HG02870 (cell line): ENCODE data around the gene ONECUT3.
"Not testable (repeated sequence)": the region's sequence is repeated elsewhere in the genome, so short reads cannot be mapped to it uniquely, and the experiment has no call there.

ENCODE experiments used
- ATAC-seq: cut with Tn5 transposase; IDR thresholded peaks from one replicate; pipeline ENCODE4 v1.9.1; 2021; ENCODE audit warnings: mild to moderate bottlenecking, moderate library complexity; ENCODE audit not compliant: unreplicated experiment

ONECUT3 gene

DNA sequence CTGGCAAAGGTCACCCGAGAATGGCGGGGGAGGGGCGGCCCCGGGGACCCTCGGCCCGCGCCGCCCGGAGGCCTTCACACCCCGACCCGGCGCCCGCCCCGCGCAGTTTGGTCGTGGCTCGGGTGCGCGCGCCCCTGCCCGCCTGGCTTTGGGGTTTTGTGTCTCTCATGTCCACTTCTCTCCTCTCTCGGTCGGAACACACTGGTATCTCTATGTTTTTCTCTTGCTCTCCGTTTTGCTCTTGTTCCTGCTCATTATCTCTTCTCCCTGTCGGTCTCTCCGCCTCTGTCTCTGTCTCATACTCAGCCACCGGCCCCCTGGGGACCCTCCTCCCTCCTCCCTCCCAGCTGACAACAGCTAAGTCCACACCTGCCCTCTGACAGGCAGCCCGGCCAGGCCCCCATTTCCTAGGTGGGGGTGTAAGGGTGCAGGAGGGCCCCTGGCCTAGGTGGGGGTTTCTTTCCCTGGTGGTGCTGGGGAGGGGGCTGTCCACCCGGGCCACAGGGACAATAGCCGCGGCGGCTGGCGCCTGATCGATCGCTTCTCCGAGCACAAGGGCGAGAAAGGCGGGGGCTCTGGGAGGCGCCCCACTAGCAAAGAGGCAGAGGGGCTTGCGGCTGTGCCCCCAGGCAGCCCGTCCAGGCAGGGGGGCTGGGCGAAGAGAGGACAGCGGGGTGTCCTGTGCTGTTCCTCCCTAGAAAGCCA is 2.3 kb downstream of the ONECUT3 start:
- ATAC-seq = no peak

DNA sequence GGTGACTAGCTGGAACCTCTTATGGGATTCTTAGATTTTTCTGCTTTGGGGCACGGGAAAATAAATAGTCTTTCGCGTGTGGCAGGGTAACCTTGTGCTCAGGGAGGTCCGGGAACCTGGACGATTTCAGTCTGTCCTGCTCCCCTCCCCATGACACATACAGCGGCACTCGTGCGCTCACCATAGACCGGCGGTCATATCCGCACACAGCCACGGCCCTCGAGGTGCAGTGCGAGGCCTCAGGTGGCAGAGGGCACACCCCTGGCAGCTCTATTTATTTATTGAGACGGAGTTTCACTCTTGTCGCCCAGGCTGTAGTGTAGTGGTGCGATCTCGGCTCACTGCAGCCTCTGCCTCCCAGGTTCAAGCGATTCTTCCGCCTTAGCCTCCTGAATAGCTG is 3.0 kb downstream of the ONECUT3 start:
- no peak for ATAC-seq

DNA sequence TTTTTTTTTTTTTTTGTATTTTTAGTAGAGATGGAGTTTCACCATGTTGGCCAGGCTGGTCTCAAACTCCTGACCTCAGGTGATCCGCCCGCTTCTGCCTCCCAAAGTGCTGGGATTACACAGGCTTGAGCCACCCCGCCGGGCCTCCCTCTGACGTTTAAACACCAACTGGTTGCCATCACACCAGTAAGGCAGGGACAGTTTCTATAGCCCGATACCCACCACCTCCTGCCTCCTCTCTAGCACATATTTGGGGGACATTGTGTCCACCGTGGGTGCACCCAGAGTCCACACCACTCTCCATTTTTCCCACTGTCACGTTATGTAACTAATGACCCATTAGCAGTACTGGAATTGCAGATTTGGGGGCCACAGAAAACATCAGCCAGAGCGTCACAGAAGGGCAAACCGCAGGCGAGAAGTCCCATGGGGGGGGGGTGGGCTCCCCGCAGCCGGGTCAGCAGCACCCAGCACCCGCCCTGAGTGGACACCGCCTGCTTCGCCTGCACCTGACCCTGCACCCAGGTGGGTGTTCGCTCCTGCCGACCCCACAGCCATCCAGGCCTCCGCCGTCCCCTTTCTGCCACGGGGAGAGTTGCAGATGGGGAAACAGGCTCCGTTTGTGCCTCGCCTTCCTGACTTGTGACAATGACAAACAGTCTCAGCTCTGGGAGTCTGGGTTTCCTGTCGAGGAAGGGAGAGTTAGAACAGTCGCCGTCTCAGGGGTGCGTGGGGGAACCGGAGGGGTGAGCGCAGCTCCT is 3.6 kb downstream of the ONECUT3 start:
- no peak for ATAC-seq

DNA sequence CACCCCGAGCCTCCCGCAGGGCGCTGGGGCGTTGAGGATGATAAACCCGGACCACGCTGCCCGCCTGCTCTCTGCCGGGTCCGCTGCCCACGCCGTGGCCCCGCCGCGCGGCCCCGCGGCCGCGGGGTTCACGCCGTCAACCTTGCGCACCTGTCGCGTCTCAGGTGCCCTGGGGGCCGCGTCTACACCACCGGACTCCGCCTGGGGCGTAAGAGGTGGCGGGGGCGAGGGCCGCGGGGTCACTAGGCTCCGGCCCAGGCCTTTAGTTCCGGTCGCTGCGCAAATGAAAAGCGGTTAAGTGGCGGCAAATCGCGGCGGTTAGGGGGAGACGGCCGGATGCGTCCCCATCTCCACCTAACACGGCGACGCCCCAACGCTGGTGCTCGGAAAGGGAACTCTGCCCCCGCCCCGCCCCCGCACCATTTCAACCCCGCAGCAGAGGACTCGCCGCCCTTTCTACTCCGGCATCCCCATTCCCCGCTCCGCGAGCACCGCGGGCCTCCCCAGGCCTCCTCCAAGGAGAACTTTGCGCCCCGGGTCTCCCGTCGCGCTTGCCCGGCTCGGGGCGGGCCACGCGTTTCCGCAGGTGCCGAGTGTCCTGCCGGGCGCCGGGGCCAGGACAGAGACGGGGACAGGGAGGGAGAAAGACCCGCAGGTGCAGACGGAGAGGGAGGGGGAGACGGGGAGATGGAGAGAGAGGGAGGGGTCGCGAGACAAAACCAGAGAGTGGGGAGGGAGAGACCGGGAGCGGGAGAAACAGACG is 4.3 kb downstream of the ONECUT3 start:
- ATAC-seq = no peak

DNA sequence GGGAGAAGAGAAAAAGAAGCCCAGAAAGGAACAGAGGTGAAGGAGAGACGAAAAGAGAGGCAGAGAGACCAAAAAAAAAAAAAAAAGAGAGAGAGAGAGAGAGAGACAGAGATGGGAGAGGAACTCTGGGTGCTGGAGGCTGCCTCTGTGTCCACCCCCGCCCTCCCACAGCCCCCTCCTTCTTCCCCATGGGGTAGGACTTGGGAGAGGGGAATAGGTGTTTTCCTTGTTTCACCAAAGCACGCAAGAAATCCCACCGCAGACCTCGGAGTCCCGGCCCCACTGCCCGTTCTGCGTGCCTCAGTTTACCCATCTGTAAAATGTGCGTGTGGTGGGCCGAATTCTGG is 4.9 kb downstream of the ONECUT3 start:
- no peak for ATAC-seq

DNA sequence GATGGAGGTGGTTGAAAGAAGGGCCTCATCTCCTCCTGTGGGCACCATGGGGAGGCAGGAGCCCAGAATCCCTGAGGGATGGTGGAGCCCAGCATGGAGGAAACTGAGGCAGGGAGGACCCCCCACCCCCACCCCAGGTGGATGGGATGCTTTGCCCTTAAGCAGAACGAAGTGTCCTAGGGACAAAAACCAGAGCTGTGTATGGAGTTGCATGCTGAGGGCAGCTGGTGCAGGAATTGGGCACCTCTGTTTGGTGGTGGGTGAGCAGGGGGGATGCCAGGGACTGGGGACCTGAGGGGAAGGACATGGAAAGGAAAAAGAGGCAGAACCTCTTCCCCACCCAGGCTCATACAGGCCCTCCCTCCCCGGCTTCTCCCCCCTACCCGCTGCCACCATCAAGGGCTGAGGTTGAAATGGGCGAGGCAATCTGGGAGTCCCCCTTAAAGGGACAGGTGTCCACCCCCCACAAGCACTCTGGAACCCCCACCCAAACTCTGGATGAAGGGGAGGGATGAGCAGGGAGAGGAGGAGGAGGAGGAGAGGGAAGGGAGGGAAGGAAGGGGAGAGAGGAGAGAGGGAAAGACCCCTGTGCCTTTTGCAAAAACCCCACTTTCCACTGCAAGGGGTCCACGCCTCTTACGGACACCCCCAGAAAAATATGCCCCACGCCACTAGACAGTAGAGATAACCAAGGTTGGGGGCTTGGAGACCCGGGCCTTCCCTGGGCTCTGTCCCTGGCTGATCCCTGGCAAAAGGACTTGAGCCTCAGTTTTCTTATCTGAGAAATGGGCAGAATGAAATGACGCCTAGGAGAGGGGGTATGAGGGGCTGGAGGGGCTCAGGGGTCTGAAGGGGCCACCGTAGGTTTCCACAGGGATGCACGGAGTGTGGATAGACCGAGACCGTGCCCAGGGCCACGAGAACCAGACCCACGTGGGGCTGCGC is 5.9 kb downstream of the ONECUT3 start:
- ATAC-seq = no peak

DNA sequence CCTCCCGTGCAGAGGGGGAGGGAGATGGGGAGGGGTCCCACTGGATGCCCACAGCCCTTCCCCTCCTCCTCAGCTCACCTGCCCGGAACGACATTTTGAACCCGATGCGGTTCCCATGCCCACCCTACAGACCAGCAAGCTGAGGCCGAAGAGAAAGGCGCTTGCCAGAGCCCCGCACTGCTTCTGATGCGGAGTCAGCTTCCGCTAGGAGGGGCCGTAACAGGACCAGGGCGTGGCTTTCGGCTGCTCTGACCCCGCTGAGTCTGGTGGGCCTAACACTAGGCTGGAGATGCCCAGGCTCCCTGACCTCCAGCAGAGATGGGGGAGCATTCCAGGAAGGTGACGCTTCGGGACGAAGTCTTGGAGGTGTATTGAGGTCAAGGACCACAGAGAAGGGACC is 6.7 kb downstream of the ONECUT3 start:
- no peak for ATAC-seq

DNA sequence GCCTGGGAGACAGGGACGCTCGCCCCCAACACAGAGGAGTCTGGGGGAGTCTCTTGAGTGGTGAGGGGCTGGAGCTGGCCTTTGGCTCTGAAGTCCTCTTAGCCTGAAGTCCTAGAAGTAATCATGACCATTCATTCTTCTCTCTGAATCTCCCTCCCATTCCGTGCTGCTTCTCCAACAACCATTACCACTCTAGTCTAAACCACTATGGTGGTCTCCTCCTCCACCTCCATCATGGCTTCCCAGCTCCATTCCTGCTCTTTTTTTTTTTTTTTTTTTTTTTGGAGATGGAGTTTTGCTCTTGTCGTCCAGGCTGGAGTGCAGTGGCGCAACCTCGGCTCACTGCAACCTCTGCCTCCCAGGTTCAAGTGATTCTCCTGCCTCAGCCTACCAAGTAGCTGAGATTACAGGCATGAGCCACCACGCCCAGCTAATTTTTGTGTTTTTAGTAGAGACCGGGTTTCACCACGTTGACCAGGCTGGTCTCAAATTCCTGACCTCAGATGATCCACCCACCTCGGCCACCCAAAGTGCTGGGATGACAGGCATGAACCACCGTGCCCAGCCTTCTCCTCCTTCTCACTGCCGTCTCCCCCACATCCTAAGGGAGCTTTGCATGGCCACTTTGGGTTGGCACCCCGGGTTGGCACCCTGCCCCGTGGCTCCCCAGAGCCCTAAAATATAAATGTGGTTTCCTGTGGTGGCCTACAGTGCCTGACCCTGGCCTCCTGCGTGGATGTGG is 7.7 kb downstream of the ONECUT3 start:
- ATAC-seq = not testable (repeated sequence)

DNA sequence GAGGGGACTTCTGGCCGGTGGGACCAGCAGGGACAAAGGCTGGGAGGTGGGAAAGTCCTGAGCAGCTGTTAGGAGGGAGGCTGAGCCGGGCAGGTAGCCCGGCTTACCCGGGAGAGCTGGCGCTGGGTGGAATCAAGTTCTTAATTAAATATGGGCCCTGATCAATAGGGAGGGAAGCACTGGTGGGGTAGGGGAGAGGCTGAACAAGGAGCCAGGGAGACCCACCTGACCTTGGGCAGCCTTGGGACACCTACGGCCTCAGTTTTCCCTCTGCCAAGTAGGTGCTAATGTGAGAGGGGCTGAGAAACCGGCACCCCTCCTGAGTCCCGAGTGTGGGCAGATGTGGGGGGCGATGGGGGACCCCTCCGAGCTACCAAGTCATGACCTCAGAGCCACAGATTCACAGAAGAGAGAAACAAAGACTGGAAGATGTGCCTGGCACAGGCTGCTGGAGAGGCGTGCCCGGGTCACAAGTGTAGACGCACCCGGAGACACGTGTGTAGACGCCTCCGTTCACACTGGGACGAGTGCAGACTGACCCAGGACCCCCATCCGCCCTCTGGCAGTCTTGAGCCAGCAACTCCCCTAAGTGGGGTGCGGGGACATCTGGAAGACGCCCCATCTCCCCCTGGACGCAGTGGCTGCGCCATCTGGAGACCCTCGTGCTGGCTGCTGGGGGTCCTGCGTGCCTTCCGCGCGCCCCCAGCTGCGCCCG is 8.4 kb downstream of the ONECUT3 start:
- ATAC-seq = no peak

DNA sequence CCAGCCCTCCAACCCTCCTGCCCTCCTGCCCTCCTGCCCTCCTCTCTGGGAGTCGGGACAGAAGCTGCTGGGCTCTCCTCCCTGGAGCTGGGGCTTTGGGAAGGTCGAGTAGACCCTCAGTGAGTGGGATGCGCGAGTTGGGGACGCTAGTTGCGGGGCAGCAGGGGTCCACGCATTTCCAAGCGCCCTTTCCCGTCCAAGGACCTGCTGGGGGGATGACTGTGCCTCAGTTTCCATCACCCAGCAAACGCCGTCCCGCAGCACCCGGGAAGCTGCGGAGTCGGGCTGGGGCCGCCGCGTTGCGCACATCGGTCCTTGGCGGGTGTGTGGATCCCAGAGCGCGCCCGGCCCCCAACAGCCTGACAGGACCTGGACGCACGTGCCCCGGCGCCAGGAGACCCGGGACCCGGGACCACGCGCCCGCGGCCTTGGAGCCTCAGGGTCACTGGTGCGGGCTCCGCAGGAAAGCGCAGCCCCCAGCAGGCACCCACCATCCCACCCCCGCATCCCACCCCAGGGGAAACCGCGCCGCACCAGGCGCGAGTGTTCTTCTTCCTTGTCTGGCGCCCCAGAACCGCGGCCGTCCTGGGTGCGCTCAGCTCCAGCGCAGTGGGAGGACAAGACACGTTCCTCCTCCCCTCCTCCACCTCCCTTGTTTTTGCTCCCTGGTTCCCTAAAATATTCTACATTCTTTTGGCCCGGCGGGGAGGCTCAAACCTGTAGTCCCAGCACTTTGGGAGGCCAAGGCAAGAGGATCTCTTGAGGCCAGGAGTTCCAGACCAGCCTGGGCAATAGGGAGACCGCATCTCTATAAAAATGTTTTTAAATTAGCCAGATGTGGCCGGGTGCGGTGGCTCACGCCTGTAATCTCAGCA is 9.2 kb downstream of the ONECUT3 start:
- no peak for ATAC-seq

DNA sequence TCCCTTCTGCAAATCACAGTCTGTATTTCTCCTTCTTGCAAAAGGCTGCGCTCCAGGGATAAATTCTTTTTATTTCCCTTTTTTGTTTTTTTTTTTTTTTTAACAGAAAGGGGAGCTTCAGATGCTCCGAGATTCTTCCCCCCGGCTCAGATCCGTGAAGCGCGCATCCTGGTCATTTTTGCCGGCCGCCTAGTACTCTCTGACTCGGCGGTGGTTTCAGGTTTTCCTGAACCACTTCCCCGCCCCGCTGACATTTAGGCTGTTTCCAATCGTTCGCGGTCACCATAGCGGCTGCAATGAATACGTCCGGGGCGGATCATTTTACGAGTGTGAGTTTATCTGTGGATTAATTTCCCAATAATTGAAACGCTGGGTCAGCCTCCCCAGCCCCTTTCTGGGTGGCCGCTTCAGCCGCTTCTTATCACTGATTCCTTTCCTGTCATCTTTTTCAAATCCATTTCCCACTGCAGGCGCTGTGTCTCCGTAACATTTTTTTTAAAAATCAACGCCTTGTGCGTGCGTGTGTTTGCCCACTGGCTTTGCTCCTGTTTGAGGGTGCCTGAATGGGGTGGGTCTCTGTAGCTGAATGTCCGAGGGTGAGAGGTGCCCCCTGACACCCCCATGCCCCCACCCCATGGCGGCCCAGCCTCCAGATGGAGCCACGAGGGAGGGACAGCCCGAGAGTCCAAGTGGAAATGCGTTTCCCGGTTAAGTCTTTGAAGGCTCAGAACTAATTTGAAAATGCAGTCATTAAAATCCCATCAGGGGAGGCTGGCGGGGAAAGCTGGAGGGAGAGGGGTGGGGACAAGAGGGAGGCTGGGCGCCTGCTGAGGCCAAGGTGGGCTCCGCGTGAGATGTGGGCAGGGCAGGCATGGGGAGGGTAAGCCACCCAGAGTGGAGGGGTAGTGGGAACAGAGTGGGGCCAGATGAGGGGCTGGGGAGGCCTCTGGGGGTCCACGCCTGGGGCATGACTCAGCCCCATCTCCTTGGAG is 10.6 kb downstream of the ONECUT3 start:
- ATAC-seq = no peak

DNA sequence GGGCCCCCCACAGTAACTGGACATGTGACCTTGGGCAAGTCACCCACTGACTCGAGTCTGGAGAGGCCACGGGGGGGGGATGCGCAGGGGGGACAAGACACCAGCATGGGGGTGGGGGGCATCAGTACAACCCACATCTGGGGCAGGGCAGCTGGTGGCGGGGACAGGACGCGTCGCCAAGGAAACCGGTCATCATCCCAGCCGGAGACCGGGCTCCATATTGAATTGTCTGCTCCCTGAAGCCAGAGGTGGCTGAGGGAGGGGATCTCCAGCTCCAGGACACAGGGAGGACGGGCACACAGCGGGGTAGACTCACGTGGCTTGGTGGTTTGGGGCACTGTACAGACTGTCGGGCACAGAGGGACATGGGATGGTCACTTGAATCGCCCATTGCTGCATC is 11.4 kb downstream of the ONECUT3 start:
- no peak for ATAC-seq

DNA sequence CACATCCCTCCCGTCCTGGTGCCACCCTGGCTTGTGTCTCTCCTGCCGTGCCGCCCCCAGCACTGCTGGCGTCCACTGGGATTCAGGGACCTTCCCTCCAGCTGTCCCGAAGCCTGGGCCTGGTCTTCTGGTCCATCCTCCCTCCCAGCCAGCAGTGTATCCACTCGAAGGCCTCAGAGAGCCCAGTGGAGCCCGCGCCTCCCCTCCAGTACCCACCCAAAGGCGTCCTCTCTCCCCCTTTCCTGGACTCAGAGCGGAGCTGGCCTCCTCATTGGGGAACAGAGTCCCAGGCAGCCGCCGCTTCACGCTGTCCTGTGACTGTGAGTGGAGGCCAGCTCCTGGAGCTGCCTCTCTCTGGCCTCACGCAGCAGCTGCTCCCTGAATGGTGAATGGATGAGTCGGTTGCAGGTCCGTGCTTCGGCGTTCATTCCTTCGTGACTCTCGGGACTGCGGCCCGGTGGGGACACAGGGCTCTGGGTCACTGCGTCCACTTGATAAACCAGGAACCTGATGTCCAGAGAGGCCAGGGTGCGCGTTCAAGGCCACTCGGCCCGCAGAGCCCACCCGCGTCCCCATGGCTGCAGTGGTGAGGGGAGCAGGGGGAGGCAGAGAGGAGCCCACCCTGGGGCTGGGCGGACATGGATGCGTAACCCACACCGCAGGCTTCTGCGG is 12.1 kb downstream of the ONECUT3 start:
- no peak for ATAC-seq

DNA sequence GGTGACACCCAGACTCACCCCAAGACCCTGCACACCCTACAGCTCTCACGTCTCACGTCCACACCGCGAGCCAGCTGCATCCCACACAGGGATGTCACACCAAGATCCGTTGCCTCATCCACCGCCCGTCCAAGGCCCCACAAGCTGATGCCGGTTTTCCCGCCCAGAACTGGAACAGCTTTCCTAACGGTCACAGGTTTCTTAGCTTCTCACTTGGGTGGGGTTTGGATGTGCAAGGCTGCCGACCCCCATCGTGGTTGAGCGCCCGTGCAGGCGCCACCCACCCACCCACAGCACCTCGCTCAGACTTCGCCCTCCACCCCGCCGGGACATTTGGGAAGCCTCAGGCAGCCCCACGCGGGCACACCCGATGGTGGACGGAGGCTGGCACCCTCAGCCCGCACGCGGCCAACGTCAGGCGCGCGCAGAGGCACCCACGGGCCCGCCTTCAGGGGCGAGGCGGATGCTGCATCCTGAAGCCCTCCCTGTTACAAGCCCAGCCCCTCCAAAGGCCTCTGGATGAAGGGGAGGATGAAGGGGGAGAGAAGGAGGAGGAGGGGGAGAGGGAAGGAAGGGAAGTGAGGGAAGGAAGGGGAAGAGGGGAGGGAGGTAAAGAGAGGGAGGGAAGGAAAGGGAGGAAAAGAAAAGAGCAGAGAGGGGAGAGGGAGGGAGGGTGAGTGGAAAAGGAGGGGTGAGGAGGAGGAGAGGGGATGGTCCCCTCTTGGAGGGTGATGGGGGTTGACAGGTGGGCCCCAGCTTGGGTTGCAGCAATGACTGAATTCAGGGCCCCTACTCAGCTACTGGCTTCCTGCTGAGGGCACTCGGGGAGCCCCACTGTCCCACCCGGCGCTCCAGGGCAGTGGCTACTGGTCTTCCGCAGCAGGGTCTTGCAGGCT is 12.8 kb downstream of the ONECUT3 start:
- no peak for ATAC-seq

DNA sequence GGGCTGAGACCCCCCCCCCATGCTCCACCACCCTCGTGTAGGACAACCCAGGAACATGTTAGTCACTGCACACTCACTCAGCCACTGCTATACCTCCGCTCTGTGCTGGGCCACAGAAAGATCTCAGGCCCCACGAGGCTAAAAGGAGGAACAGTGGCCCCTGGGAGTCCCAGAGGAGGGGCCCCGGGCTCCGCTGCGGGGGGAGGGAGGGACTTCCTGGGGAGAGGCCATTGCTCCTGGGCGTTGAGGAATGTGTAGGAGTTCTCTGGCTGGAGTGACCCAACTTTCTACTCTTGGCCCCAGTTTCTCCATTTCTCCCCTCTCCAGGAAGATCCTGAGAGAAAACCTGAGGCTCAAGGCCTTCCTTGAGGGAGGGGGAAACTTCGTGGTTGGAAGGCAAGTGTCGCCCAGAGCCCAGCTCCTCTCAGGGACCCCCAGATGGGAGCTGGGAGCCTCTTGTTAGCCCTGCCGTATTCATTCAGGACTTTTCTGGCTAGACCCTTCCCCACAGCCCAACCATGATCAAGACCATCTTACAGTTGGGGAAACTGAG is 13.6 kb downstream of the ONECUT3 start:
- no peak for ATAC-seq
